ENCODE results near the gene SAPCD2.

SAPCD2 gene

GRCh38 chr9:137107312-137107921 lies 37.1 kb upstream of the SAPCD2 start:
- TF ChIP-seq, protein P1, sequence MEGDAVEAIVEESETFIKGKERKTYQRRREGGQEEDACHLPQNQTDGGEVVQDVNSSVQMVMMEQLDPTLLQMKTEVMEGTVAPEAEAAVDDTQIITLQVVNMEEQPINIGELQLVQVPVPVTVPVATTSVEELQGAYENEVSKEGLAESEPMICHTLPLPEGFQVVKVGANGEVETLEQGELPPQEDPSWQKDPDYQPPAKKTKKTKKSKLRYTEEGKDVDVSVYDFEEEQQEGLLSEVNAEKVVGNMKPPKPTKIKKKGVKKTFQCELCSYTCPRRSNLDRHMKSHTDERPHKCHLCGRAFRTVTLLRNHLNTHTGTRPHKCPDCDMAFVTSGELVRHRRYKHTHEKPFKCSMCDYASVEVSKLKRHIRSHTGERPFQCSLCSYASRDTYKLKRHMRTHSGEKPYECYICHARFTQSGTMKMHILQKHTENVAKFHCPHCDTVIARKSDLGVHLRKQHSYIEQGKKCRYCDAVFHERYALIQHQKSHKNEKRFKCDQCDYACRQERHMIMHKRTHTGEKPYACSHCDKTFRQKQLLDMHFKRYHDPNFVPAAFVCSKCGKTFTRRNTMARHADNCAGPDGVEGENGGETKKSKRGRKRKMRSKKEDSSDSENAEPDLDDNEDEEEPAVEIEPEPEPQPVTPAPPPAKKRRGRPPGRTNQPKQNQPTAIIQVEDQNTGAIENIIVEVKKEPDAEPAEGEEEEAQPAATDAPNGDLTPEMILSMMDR (IDR thresholded peaks at IDR 0.05; ENCODE audit: insufficient read depth, low read length, missing control alignments), result no peak
- no peak for DNase-seq (ENCODE audit: low read depth, low spot score)
- ChIA-PET POLR2A (interaction anchor here (0.7 kb wide), 1 partner anchor 21 kb away, joined by 3 read pairs; the partner anchor contains the start of gene MAN1B1), CTCF (interaction anchor here (1.1 kb wide), 2 partner anchors 24 to 129 kb away, joined by 3 read pairs; no protein-coding TSS in a partner anchor)
- no peak overlapping the region for H3K4me3 ChIP-seq (ENCODE audit: low read depth, low read length)

DNA sequence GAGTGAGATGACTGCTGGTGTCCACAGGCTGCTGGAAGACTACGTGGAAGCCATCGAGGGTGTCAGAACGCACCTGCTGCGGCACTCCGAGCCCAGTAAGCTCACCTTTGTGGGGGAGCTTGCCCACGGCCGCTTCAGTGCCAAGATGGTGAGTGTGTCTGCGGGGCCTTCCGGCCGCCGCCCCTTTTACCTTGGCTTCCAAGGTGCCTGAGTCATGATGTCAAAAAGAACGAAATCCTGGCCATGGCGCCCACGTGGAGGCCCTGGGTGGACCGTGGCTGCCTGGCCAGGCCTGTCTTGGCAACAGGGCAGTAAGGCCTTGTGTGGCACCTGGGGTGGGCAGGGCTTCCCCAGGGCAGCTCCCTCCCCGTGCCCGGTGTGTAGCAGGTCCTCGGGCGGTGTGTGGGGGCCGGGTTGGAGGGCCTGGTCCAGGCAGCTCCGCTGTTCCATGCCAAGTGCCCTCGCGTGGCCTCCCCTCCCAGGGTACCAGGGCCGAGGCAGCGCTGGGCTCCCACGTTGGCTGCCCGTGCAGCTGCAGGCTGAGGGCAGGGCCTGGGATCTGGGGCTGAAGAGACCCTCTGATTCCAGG lies 36.4 kb upstream of the SAPCD2 start:
- H3K4me3 ChIP-seq (ENCODE audit: low read depth, low read length), result no peak overlapping the region
- CTCF ChIA-PET, result interaction anchor here (1.0 to 1.1 kb wide), 3 partner anchors 11 to 129 kb away, joined by 3 read pairs; no protein-coding TSS in a partner anchor

DNA sequence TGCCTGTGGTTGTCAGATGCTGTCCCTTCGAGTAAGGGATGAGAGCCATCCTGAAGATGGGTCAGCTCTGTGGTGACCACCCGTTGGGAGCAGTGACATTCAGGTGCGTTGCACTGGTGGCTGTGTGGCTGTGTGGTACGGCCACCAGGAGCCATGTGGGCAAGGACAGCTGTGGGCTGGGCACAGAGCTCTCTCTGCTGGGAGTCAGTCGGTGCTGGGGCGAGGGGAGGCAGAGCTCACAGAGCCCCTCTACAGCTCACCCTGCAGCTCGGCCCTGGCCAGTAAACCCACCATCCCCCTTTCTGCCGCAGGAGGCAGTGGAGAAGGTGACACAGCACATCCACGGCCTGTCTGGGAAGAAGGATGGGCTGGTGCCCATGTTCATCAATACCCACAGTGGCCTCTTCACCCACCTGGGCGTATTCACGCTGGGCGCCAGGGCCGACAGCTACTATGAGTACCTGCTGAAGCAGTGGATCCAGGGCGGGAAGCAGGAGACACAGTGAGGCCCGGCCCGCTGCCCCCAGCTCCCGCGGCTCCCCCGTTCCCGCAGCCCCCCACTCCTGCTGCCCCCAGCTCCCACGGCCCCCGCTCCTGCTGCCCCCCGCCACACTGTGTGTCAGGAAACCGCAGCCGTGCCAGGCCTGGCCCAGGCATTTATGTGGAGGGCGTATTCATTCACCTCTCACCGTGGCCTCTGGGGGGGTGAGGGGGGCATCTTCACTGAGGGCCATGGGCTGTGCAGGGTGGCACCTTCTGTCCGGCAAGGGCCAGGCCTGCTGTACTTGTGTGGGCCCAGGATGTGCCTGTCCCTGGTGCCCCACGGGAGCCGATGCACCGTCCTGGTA lies 35.7 kb upstream of the SAPCD2 start:
- TF ChIP-seq, protein P1 (IDR thresholded peaks at IDR 0.05; ENCODE audit: insufficient read depth, low read length, missing control alignments), result no peak
- no peak for DNase-seq (ENCODE audit: low read depth, low spot score)
- ChIA-PET CTCF (interaction anchor here (1.0 to 1.2 kb wide), 2 partner anchors 9 to 10 kb away, joined by 3 read pairs; no protein-coding TSS in a partner anchor), POLR2A (interaction anchor here (0.7 to 1.4 kb wide), 3 partner anchors 9 to 135 kb away, joined by 3 to 7 read pairs (median 3); partner anchors contain the start of genes DPP7 and TUBB4B)
- H3K4me3 ChIP-seq (ENCODE audit: low read depth, low read length), result no peak overlapping the region

More for the DNA sequence above, 36.4 kb upstream of the SAPCD2 start:
- POLR2A ChIA-PET, result interaction anchor here (0.7 kb wide), 1 partner anchor 20 kb away, joined by 3 read pairs; the partner anchor contains the start of gene MAN1B1
- TF ChIP-seq, protein P1 (IDR thresholded peaks at IDR 0.05; ENCODE audit: insufficient read depth, low read length, missing control alignments), result no peak
- no peak for DNase-seq (ENCODE audit: low read depth, low spot score)

- CTCF ChIA-PET, result interaction anchor here (1.1 kb wide), 1 partner anchor 11 kb away, joined by 3 read pairs; no protein-coding TSS in a partner anchor
- no peak for DNase-seq (ENCODE audit: low read depth, low spot score)
- POLR2A ChIA-PET, result no interaction called here
- TF ChIP-seq, protein P1 (IDR thresholded peaks at IDR 0.05; ENCODE audit: insufficient read depth, low read length, missing control alignments), result no peak
- H3K4me3 ChIP-seq (ENCODE audit: low read depth, low read length), result no peak overlapping the region
These were observed 33.0 kb upstream of the SAPCD2 start for GRCh38 chr9:137103206-137103999.

DNA sequence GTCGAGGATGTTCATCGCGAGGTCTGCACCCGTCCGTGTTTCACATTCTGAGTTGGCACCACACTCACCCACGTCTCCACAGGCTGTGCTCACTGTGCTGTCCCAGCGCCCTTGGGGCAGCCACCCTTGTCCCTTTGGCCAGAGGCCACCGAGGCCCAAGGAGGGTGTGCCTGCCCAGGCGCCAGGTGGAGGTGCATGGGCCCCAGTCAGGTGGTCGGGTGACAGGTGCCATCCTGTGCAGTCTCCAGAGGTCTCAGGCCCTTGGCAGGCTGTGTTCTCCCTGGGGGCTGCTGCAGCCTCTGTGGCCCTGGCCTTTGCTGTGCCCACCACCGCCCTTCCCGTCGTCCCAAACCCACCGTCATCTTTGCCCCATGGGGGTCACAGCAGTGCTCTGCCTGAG lies 28.9 kb upstream of the SAPCD2 start:
- CTCF ChIA-PET, result no interaction called here
- POLR2A ChIA-PET, result interaction anchor here (0.7 kb wide), 1 partner anchor 141 kb away, joined by 3 read pairs; the partner anchor contains the start of gene TUBB4B
- no peak overlapping the region for H3K4me3 ChIP-seq (ENCODE audit: low read depth, low read length)
- TF ChIP-seq, protein P1 (IDR thresholded peaks at IDR 0.05; ENCODE audit: insufficient read depth, low read length, missing control alignments), result no peak
- no peak for DNase-seq (ENCODE audit: low read depth, low spot score)

Measured in AG04449 (cell line).